ENCODE measurements around the gene BTNL2.
"Not testable (repeated sequence)": the region's sequence is repeated elsewhere in the genome, so short reads cannot be mapped to it uniquely, and the experiment has no call there.

The BTNL2 gene

DNA sequence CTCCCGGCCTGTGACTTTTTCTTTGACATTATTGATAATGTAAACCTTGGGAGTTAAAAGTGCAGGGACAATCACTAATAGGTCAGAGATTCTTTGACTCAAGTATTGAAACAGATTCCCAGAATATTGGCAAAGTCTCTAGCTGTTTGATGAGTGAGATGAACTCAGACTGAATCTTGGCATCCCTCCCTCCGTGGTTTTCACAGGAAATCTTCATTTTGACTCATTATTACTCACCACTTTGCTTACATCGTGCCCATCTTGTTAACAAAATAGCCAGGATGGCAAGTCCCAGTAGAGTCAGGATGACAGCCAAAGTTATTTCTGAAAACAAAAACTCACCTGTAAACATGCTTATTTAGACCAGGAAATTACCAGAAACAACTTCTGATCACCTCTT is 37.3 kb downstream of the BTNL2 start:
- no peak for DNase-seq (ENCODE audit: low spot score)

DNA sequence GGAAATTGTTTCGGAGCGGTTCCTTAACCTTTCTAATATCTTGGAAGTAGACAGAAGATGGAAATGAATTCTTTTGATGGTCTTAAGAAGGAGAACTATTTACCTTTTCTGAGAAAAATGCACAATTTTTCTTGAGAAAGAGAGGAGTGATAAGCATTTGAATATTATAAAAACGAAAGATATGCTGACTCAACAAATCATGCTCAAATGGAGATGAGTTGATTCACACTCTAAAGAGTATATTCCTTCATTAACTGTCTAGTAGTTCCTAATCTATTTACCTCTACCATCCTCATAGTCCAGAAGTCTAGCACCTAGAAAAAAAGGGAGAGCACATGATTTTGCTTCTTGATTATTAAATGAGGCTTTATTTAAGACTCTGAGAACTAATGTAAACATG is 39.3 kb downstream of the BTNL2 start:
- no peak for DNase-seq (ENCODE audit: low spot score)

DNA sequence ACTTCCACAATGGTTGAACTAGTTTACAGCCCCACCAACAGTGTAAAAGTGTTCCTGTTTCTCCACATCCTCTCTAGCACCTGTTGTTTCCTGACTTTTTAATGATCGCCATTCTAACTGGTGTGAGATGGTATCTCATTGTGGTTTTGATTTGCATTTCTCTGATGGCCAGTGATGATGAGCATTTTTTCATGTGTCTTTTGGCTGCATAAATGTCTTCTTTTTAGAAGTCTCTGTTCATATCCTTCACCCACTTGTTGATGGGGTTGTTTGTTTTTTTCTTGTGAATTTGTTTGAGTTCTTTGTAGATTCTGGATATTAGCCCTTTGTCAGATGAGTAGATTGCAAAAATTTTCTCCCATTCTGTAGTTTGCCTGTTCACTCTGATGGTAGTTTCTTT is 47.8 kb downstream of the BTNL2 start:
- DNase-seq (ENCODE audit: low spot score), result not testable (repeated sequence)

DNA sequence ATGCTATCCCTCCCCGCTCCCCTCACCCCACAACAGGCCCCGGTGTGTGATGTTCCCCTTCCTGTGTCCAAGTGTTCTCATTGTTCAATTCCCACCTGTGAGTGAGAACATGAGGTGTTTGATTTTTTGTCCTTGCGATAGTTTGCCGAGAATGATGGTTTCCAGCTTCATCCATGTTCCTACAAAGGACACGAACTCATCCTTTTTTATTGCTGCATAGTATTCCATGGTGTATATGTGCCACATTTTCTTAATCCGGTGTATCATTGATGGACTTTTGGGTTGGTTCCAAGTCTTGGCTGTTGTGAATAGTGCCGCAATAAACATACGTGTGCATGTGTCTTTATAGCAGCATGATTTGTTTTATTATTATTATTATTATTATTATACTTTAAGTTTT is 48.4 kb downstream of the BTNL2 start:
- not testable (repeated sequence) for DNase-seq (ENCODE audit: low spot score)

DNA sequence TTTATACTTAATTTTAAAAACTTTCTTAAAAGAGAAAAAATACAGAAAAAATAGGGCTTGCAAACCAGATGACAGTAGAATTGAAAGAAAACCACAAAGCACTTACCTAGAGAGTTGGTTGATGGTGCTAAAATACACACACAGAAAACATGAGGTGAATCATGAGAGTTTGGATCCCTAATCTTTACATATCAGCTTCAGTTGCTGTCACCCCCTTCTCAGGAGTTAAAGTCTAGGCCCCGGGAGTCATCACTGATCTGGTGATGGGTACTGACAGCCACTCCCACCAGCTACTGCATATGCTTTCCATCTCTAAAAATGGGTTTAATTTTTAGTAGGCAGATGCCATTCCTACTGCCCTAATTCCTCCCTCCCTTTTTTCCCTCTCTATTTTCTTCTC is 52.0 kb downstream of the BTNL2 start:
- DNase-seq (ENCODE audit: low spot score), result no peak

DNA sequence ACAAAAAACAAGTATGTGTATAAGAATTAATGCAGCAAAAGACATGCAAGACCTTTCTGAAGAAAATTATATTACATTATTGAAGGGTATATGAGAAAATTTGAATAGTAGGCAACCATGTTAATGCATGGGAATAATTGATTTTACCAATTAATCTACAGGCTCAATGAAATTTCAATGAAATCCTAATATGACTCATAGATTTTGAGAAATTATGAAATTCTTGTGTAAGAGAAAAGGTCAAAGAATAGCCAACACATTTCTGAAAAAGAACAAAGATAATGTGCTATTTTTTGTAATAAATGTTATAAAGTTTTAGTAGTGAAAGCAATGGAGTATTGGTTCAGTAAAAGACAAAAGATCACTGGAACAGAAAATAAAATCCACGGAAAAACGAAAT is 53.6 kb downstream of the BTNL2 start:
- no peak for DNase-seq (ENCODE audit: low spot score)

All from NAMALWA (cell line).